HepG2 (cell line): ENCODE data around the gene TEKT1. TPM values are rescaled to one million over a fixed set of nuclear protein-coding genes. Genes with fewer than 3 reads are reported as not detected.

Experiments used
- CEBPG ChIP-seq: IDR thresholded peaks from 2 replicates; pipeline ENCODE4 v1.6.1; 2016
- EP300 ChIP-seq, 3 experiments: sonication (generic) in 1 of 3; formaldehyde crosslinking in 1 of 3; IDR thresholded peaks; 2 replicates each; pipeline versions ENCODE4 v1.5.1 to v1.6.1; 2011 to 2020; ENCODE audit warnings: low read depth in 2 of 3, low read length in 2 of 3, borderline replicate concordance in 1 of 3, improper control_type of control experiment in 1 of 3, mild to moderate bottlenecking in 1 of 3, missing genetic modification reagents in 1 of 3, moderate library complexity in 1 of 3
- FOXA1 ChIP-seq, 2 experiments: fragments of 450-650 bp in 1 of 2; sonication (generic) in 1 of 2; formaldehyde crosslinking in 1 of 2; IDR thresholded peaks; 2 replicates each; pipeline versions ENCODE4 v1.4.0 to v1.6.1; 2016 to 2020; ENCODE audit warnings: missing genetic modification reagents in 1 of 2
- GABPB1 ChIP-seq: IDR thresholded peaks from 2 replicates; pipeline ENCODE4 v1.6.1; 2016; ENCODE audit warnings: mild to moderate bottlenecking, missing genetic modification reagents, moderate library complexity, missing compliant biosample characterization
- GATAD2A ChIP-seq: IDR thresholded peaks from 2 replicates; pipeline ENCODE4 v1.6.1; 2016
- HNF4A ChIP-seq: sonication (generic); formaldehyde crosslinking; IDR thresholded peaks from 2 replicates; pipeline ENCODE4 v1.4.0; 2020; ENCODE audit warnings: missing genetic modification reagents
- ISL2 ChIP-seq: sonication (generic); formaldehyde crosslinking; IDR thresholded peaks from 2 replicates; pipeline ENCODE4 v1.5.0; 2020; ENCODE audit warnings: missing genetic modification reagents
- KLF16 ChIP-seq, 2 experiments: sonication (generic) in 1 of 2; formaldehyde crosslinking in 1 of 2; IDR thresholded peaks; 2 replicates each; pipeline versions ENCODE4 v1.6.1 to v1.8.0; 2016 to 2023; ENCODE audit warnings: missing genetic modification reagents in 2 of 2, missing compliant biosample characterization in 1 of 2
- MED1 ChIP-seq: sonication (generic); formaldehyde crosslinking; IDR thresholded peaks from 2 replicates; pipeline ENCODE4 v1.4.0; 2020; ENCODE audit warnings: missing genetic modification reagents
- MTA1 ChIP-seq: sonication (generic); formaldehyde crosslinking; IDR thresholded peaks from 2 replicates; pipeline ENCODE4 v1.4.0; 2020; ENCODE audit warnings: missing genetic modification reagents, mild to moderate bottlenecking, borderline replicate concordance
- MTA3 ChIP-seq: sonication (generic); formaldehyde crosslinking; IDR thresholded peaks from 2 replicates; pipeline ENCODE4 v1.4.0; 2020; ENCODE audit warnings: missing genetic modification reagents
- NFE2L2 ChIP-seq: fragments of 150-350 bp; IDR thresholded peaks from 2 replicates; pipeline ENCODE4 v1.6.1; 2014; ENCODE audit warnings: low read length
- PAF1 ChIP-seq: IDR thresholded peaks from 2 replicates; pipeline ENCODE4 v1.6.1; 2016; ENCODE audit warnings: missing genetic modification reagents, missing compliant biosample characterization
- SAFB2 ChIP-seq: sonication (generic); formaldehyde crosslinking; IDR thresholded peaks from 2 replicates; pipeline ENCODE4 v1.5.1; 2020; ENCODE audit warnings: missing genetic modification reagents, low read depth, mild to moderate bottlenecking, borderline replicate concordance
- TBX2 ChIP-seq: sonication (generic); formaldehyde crosslinking; IDR thresholded peaks from 2 replicates; pipeline ENCODE4 v1.5.0; 2020; ENCODE audit warnings: missing genetic modification reagents, mild to moderate bottlenecking, borderline replicate concordance
- ZFP90 ChIP-seq: sonication (generic); formaldehyde crosslinking; IDR thresholded peaks from 2 replicates; pipeline ENCODE4 v1.8.0; 2022; ENCODE audit warnings: missing genetic modification reagents, mild to moderate bottlenecking, inconsistent platforms, borderline replicate concordance
- ZNF350 ChIP-seq: sonication (generic); formaldehyde crosslinking; IDR thresholded peaks from 2 replicates; pipeline ENCODE4 v1.4.0; 2020; ENCODE audit warnings: mild to moderate bottlenecking, low read depth, missing genetic modification reagents, borderline replicate concordance
- ZNF644 ChIP-seq: IDR thresholded peaks from 2 replicates; pipeline ENCODE4 v1.6.1; 2016; ENCODE audit warnings: low read depth
- polyA plus RNA-seq, 8 experiments: library from polyadenylated mRNA; depleted of rRNA in 3 of 8; stranded (reverse) in 7 of 8; unstranded in 1 of 8; fragments of >200 nt; fragmentation: Illumina TruSeq in 4 of 8; extraction: Trizol in 4 of 8; gene quantifications; 2 replicates each; pipeline versions ENCODE4 v1.2.1 to v1.2.3, GENCODE V29; 2011 to 2016; ENCODE audit warnings: low read depth in 4 of 8, missing spikeins in 1 of 8, mixed read lengths in 1 of 8; ENCODE audit not compliant: insufficient read depth in 1 of 8
- total RNA-seq, 5 experiments: library from RNA; depleted of rRNA; stranded (reverse); fragments of >200 nt; fragmentation: Illumina TruSeq; extraction: Trizol; gene quantifications; 2 replicates each; pipeline ENCODE4 v1.2.3, GENCODE V29; 2016; ENCODE audit warnings: low read depth in 1 of 5
- TF ChIP-seq, protein P1 (sequence below): sonication (generic); formaldehyde crosslinking; IDR thresholded peaks from 2 replicates; pipeline ENCODE4 v1.4.0; 2020; ENCODE audit warnings: missing genetic modification reagents, mild to moderate bottlenecking, borderline replicate concordance
- TF ChIP-seq, protein P2 (sequence below): sonication (generic); formaldehyde crosslinking; conservative IDR thresholded peaks from 2 replicates; pipeline ENCODE4 v1.4.0; 2020; ENCODE audit warnings: missing genetic modification reagents
- TF ChIP-seq, protein P3 (sequence below): sonication (generic); formaldehyde crosslinking; IDR thresholded peaks from 2 replicates; pipeline ENCODE4 v1.4.0; 2020; ENCODE audit warnings: missing genetic modification reagents, mild to moderate bottlenecking, borderline replicate concordance
- TF ChIP-seq, protein P4 (sequence below): IDR thresholded peaks from 2 replicates; pipeline ENCODE4 v1.6.1; 2016; ENCODE audit warnings: low read depth

Gene TEKT1
- total and polyA plus RNA-seq, 2 of the 13 experiments (the other 11 are each of a cell fraction or from before 2014, with no cell fraction given) = not detected

DNA sequence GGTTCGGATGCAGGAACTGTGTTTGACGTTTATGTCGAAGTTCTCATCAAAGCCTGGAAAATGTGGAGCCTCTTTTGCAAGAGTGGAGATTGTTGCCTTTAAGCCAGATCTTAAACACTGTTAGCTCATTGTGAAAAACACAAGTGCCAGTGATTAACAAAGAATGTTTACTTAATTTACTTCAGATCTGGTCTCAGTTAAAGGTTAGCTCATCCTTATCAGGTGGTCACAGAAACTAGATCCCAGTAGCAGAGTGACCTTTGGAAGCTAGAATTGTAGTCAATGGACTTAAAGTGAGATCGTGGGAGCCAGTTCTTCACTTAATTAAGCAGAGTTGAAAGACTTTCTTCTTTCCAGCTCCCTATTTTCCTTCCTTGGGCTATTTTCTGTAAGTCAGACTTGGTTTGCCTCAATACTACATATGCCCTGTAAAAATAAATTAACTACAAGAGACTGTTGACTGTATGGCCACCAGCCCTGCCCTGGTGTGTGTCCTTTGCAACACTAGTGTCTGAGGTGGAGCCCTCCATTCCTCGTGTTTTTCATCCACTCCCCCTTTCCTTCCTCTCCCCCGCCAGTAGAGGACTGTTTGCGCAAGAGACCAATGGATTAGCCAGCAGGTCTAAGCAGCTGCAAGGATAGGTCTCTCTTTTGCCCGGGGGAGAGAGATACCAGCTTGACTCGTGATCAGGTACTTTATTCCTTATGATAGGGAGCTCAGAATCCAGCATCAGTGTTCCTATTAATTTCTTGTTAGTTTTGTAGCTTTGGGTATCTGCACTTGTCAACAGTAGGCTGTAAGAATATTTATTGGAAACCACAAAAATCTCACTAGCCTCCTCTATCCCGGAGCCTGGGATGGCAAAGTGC is 35.3 kb downstream of the TEKT1 start (continued):
- 0 out of 4 replicates have a peak, but pooled peaks of 1 of the 2 experiments have one; percentile 17 for TF ChIP-seq KLF16 (CRISPR knock-in tag; IDR thresholded peaks at IDR 0.05)
- peak; percentile 78 for TF ChIP-seq GATAD2A (CRISPR knock-in tag)
- TF ChIP-seq ZNF350 (CRISPR knock-in tag) = 0 out of 2 replicates have a peak, but pooled peaks have one; percentile 32
- TF ChIP-seq, protein P1, sequence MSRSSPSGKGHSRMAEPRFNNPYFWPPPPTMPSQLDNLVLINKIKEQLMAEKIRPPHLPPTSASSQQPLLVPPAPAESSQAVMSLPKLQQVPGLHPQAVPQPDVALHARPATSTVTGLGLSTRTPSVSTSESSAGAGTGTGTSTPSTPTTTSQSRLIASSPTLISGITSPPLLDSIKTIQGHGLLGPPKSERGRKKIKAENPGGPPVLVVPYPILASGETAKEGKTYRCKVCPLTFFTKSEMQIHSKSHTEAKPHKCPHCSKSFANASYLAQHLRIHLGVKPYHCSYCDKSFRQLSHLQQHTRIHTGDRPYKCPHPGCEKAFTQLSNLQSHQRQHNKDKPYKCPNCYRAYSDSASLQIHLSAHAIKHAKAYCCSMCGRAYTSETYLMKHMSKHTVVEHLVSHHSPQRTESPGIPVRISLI = peak; percentile 38; the same call in 1 of the 2 replicates
- TF ChIP-seq NFE2L2 = no peak
- TF ChIP-seq SAFB2 (CRISPR knock-in tag) = no peak
- TF ChIP-seq FOXA1 (IDR thresholded peaks at IDR 0.05) = no peak
- TF ChIP-seq FOXA1 (CRISPR knock-in tag; IDR thresholded peaks at IDR 0.05) = peak; percentile 40; the same call in 1 of the 2 replicates
- no peak for TF ChIP-seq PAF1 (CRISPR knock-in tag)
- TF ChIP-seq, protein P2, sequence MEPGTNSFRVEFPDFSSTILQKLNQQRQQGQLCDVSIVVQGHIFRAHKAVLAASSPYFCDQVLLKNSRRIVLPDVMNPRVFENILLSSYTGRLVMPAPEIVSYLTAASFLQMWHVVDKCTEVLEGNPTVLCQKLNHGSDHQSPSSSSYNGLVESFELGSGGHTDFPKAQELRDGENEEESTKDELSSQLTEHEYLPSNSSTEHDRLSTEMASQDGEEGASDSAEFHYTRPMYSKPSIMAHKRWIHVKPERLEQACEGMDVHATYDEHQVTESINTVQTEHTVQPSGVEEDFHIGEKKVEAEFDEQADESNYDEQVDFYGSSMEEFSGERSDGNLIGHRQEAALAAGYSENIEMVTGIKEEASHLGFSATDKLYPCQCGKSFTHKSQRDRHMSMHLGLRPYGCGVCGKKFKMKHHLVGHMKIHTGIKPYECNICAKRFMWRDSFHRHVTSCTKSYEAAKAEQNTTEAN (CRISPR knock-in tag) = 0 out of 2 replicates have a peak, but pooled peaks have one; percentile 49
- peak; percentile 91 for TF ChIP-seq CEBPG (CRISPR knock-in tag)
- TF ChIP-seq ISL2 = peak; percentile 59; the same call in 1 of the 2 replicates
- TF ChIP-seq, protein P3, sequence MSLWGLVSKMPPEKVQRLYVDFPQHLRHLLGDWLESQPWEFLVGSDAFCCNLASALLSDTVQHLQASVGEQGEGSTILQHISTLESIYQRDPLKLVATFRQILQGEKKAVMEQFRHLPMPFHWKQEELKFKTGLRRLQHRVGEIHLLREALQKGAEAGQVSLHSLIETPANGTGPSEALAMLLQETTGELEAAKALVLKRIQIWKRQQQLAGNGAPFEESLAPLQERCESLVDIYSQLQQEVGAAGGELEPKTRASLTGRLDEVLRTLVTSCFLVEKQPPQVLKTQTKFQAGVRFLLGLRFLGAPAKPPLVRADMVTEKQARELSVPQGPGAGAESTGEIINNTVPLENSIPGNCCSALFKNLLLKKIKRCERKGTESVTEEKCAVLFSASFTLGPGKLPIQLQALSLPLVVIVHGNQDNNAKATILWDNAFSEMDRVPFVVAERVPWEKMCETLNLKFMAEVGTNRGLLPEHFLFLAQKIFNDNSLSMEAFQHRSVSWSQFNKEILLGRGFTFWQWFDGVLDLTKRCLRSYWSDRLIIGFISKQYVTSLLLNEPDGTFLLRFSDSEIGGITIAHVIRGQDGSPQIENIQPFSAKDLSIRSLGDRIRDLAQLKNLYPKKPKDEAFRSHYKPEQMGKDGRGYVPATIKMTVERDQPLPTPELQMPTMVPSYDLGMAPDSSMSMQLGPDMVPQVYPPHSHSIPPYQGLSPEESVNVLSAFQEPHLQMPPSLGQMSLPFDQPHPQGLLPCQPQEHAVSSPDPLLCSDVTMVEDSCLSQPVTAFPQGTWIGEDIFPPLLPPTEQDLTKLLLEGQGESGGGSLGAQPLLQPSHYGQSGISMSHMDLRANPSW (CRISPR knock-in tag) = 0 out of 2 replicates have a peak, but pooled peaks have one; percentile 35
- TF ChIP-seq GABPB1 (CRISPR knock-in tag) = no peak
- no peak for TF ChIP-seq ZFP90 (CRISPR knock-in tag)
- TF ChIP-seq MTA3 = no peak
- peak; percentile 49; the same call in 1 of the 2 replicates for TF ChIP-seq MTA1 (CRISPR knock-in tag)
- TF ChIP-seq HNF4A (CRISPR knock-in tag) = peak; percentile 88
- peak; percentile 51 for TF ChIP-seq MED1 (CRISPR knock-in tag)
- TF ChIP-seq ZNF644 (CRISPR knock-in tag) = peak; percentile 50
- TF ChIP-seq TBX2 = peak; percentile 89
- TF ChIP-seq, protein P4, sequence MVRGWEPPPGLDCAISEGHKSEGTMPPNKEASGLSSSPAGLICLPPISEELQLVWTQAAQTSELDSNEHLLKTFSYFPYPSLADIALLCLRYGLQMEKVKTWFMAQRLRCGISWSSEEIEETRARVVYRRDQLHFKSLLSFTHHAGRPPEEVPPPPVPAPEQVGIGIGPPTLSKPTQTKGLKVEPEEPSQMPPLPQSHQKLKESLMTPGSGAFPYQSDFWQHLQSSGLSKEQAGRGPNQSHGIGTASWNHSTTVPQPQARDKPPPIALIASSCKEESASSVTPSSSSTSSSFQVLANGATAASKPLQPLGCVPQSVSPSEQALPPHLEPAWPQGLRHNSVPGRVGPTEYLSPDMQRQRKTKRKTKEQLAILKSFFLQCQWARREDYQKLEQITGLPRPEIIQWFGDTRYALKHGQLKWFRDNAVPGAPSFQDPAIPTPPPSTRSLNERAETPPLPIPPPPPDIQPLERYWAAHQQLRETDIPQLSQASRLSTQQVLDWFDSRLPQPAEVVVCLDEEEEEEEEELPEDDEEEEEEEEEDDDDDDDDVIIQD (CRISPR knock-in tag) = peak; percentile 21; the same call in 1 of the 2 replicates
- peak in 1 of 2 experiments; percentile 82; a peak in 2 of 4 replicates for TF ChIP-seq EP300 (IDR thresholded peaks at IDR 0.05; ENCODE audit: low read depth in 2 of 2, low read length in 2 of 2)
- TF ChIP-seq EP300 (CRISPR knock-in tag; IDR thresholded peaks at IDR 0.05; ENCODE audit: borderline replicate concordance) = no peak
